Epithelial cell of esophagus (primary cell): ENCODE data around the gene HOXC5.

ENCODE experiments used
- DNase-seq: peaks from one replicate; pipeline ENCODE4 v3.0.0; 2010; ENCODE audit warnings: low read depth
- H3K4me3 ChIP-seq: 2 replicates; pipeline ENCODE4 v1.5.1; 2011; ENCODE audit warnings: mild to moderate bottlenecking, low read length, control low read depth
- CTCF ChIP-seq: IDR thresholded peaks from 2 replicates; pipeline ENCODE4 v1.5.1; 2011; ENCODE audit warnings: low read depth, mild to moderate bottlenecking, low read length, control low read depth, inconsistent platforms; ENCODE audit not compliant: insufficient read depth; ENCODE audit errors: missing control alignments

HOXC5 gene

DNA sequence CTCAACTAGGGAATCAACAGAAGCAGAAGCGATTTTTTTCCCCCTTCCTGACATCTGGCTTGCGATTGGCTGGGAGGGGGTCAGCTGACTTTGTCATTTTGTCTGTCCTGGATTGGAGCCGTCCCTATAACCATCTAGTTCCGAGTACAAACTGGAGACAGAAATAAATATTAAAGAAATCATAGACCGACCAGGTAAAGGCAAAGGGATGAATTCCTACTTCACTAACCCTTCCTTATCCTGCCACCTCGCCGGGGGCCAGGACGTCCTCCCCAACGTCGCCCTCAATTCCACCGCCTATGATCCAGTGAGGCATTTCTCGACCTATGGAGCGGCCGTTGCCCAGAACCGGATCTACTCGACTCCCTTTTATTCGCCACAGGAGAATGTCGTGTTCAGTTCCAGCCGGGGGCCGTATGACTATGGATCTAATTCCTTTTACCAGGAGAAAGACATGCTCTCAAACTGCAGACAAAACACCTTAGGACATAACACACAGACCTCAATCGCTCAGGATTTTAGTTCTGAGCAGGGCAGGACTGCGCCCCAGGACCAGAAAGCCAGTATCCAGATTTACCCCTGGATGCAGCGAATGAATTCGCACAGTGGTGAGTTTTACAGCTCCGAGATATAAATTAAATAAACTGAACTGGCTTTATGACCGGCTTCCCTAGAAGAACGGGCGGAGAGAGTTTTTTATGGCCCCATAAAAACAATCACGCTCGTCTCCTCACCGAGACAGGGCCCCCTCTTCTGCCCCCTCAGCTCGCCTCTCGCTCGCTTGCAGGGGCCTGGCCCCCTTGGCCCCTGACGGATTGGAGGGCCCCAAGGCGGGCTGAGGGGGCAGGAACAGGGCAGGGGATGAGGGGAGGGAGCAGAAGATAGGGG is 4.3 kb upstream of the HOXC5 start, which contains the start of gene HOXC6:
TSS of gene HOXC6 (plus strand) at position 127 of the 888 bp plus-strand sequence. CDS start at position 209, 82 bp downstream.
- H3K4me3 ChIP-seq: no peak within 1 kb of the TSS
- no peak for DNase-seq
- TF ChIP-seq CTCF: no peak

DNA sequence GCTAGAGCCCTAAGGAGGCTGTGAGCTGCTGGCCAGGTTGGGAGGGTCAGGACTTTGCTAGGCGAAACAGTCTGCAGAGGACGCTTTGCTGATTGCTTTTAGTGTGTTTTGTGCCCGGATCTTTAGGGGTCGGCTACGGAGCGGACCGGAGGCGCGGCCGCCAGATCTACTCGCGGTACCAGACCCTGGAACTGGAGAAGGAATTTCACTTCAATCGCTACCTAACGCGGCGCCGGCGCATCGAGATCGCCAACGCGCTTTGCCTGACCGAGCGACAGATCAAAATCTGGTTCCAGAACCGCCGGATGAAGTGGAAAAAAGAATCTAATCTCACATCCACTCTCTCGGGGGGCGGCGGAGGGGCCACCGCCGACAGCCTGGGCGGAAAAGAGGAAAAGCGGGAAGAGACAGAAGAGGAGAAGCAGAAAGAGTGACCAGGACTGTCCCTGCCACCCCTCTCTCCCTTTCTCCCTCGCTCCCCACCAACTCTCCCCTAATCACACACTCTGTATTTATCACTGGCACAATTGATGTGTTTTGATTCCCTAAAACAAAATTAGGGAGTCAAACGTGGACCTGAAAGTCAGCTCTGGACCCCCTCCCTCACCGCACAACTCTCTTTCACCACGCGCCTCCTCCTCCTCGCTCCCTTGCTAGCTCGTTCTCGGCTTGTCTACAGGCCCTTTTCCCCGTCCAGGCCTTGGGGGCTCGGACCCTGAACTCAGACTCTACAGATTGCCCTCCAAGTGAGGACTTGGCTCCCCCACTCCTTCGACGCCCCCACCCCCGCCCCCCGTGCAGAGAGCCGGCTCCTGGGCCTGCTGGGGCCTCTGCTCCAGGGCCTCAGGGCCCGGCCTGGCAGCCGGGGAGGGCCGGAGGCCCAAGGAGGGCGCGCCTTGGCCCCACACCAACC is 3.1 kb upstream of the HOXC5 start:
- no peak overlapping the region for H3K4me3 ChIP-seq
- no peak for DNase-seq
- TF ChIP-seq CTCF: no peak

GRCh38 chr12:54030442-54030801 is 2.4 kb upstream of the HOXC5 start:
- no peak overlapping the region for H3K4me3 ChIP-seq
- no peak for DNase-seq
- no peak for TF ChIP-seq CTCF

- TF ChIP-seq CTCF: no peak
- H3K4me3 ChIP-seq: no peak overlapping the region
- DNase-seq: peak; percentile 30
These were observed 1.9 kb upstream of the HOXC5 start for GRCh38 chr12:54030889-54031471.

GRCh38 chr12:54031480-54031879 is 1.4 kb upstream of the HOXC5 start:
- H3K4me3 ChIP-seq: no peak overlapping the region
- TF ChIP-seq CTCF: no peak
- no peak for DNase-seq

DNA sequence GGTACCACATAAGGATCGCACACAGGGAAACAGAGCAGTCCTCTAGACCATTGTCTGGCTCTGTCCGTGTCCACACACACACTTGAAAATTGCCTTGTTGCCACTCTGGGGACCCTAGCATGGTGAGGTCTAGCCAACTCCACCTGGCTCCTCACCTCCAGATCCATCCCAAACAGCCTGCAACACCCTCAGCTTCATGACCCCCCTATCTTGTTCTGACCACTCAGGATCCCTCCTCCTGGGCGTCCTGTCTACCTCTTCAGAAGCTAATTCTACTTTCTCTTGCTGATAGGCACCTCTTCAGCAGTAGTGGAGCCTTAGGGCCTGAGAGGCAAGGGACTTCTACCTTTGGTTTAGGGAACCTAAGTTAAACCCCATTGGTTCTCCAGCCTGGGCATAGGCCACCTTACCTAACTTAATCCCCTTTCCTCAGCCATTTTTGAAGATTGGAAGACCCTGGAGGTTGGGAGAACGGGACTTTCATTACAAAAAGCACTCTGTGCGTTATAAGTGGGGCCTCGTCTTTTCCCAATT is 697 bp upstream of the HOXC5 start:
- no peak for DNase-seq
- H3K4me3 ChIP-seq: no peak overlapping the region
- no peak for TF ChIP-seq CTCF
